ENCODE data around the gene NRAP. TPM values are rescaled to one million over a fixed set of nuclear protein-coding genes. Genes with fewer than 3 reads are reported as not detected.

Gene NRAP
- total RNA-seq, 4 donors from 2014 or later: 0.07 to 0.37 TPM; not detected in 2

DNA sequence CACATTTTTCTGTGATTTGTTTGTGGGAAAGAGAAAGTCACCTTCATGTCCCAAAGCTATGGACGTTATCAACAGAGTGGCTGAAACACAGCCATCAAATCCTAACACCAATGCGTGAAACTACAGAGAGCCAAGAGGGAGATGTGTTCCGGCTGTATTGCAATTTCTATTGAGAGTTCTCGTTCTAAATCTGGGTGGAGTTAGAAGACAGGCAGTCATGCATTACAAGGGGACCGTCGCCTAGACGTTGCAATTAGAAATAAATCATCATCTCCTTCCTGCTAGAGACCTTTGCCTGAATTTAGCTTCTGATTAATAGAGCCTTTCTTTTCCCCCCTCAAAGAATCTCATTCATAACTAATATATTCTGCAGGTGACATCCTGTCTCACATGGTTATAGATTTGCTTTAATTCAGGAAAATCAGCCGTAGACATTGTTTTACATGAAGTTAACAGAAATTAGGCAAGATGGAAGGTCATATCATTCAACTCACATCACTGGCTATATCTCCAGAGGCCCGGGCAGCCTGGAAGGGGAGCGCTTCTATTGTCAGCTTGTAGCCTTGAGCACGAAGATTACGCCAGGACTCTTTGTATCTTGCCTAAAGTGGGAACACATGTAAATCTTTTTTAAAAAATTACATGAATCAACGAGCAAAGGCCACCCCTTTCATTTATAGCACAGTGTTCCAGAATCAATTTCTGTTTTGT lies 58.4 kb downstream of the NRAP start:
- Histone ChIP-seq H3K27me3 (no peaks in the 10 kb centered on the region), H3K4me1 (no peaks in the 10 kb centered on the region), H3K4me3 (no peak overlapping the region), H3K27ac (no peak overlapping the region), H3K36me3 (no peaks in the 10 kb centered on the region), H3K9me3 (no peaks in the 10 kb centered on the region)
- DNase-seq: no peak
- TF ChIP-seq POLR2A (IDR thresholded peaks at IDR 0.05): no peak
- TF ChIP-seq, protein P1, sequence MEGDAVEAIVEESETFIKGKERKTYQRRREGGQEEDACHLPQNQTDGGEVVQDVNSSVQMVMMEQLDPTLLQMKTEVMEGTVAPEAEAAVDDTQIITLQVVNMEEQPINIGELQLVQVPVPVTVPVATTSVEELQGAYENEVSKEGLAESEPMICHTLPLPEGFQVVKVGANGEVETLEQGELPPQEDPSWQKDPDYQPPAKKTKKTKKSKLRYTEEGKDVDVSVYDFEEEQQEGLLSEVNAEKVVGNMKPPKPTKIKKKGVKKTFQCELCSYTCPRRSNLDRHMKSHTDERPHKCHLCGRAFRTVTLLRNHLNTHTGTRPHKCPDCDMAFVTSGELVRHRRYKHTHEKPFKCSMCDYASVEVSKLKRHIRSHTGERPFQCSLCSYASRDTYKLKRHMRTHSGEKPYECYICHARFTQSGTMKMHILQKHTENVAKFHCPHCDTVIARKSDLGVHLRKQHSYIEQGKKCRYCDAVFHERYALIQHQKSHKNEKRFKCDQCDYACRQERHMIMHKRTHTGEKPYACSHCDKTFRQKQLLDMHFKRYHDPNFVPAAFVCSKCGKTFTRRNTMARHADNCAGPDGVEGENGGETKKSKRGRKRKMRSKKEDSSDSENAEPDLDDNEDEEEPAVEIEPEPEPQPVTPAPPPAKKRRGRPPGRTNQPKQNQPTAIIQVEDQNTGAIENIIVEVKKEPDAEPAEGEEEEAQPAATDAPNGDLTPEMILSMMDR (IDR thresholded peaks at IDR 0.05): no peak
- intact Hi-C loops (cut with DNase I; ENCODE audit: low total_unique reads): no loop called here

DNA sequence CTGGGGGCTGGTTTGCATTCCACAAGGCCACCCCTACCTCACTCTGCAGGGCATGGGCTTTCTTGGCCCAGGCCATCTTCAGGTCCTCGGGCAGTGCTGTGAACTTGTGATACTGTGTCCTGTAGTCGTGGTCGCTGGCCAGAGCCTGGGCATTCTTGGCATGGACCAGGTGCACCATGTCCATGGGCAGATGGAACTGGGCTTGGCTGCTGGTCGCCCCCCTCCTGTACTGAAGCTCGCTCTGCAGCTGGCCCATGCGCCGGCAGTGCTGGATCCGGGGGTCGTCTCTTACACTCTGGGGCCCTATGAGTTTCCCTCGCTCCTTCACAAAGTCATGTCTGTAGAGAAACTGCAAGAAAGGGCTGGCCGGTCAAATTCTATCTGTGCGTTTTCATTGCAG lies 59.3 kb downstream of the NRAP start:
- H3K36me3 ChIP-seq: no peaks in the 10 kb centered on the region
- intact Hi-C loops (cut with DNase I; ENCODE audit: low total_unique reads): no loop called here

DNA sequence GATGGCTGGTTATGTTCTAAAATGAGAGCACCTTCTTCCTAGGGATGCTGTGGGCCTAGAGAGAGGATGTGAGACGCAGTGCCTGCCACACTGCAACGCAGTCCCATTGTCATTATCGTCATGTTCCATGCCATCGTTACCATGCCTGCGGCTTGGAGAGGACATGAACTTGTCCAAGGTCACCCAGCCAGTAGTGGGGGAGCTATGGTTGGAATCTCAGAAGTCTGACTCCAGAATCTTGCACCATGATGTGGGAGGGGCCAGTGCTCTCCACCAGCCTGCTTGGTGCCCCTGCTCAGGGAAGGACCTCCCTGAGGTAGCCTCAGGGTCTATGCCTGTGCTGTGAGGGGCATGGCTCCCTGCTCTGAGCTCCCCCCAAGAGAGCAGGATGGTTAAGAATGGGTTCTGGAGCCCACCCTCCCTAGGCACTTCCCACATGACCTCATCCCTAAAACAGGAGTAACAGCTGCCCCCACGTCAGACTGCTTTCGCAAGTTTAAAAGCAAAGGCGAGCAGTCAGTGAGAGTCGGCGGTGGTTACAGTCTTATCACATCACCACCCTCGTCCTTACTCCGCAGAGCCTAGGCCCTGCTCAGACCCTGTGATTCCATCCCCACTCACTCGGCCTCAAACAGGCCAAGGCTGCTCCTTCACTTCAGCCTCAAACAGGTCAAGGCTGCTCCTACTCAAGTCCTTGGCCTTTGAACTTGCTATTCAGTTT lies 60.6 kb downstream of the NRAP start:
- Histone ChIP-seq H3K36me3 (no peaks in the 10 kb centered on the region), H3K27ac (no peak overlapping the region), H3K9me3 (no peaks in the 10 kb centered on the region), H3K4me3 (no peak overlapping the region), H3K27me3 (no peaks in the 10 kb centered on the region), H3K4me1 (no peaks in the 10 kb centered on the region)
- TF ChIP-seq, protein P1 (IDR thresholded peaks at IDR 0.05): no peak
- TF ChIP-seq POLR2A (IDR thresholded peaks at IDR 0.05): no peak
- intact Hi-C loops (cut with DNase I; ENCODE audit: low total_unique reads): no loop called here
- no peak for DNase-seq

More for the DNA sequence above, 59.3 kb downstream of the NRAP start:
- no peaks in the 10 kb centered on the region for H3K4me1 ChIP-seq
- DNase-seq: no peak
- TF ChIP-seq, protein P1 (IDR thresholded peaks at IDR 0.05): no peak
- no peak for TF ChIP-seq POLR2A (IDR thresholded peaks at IDR 0.05)
- H3K27ac ChIP-seq: no peak overlapping the region
- H3K27me3 ChIP-seq: no peaks in the 10 kb centered on the region
- no peaks in the 10 kb centered on the region for H3K9me3 ChIP-seq
- H3K4me3 ChIP-seq: no peak overlapping the region

DNA sequence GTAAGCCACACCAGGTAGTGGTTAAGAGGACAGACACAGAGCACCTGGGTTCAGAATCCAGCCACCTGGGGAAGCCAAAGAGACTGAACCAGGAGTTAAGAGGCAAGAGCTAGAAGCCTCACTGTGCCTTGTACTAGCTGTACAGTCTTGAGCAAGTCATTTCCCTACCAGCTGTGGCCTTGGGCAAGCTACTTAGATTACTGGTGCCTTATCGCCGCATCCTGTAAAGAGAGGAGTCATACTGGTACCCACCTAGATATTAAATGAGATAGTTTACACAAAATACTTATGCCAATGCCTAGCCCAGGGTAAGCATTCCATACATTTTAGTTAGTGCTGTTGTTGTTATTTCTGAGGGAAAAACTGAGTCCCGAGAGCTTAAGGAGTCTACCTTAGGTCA lies 63.3 kb downstream of the NRAP start:
- no peak for DNase-seq
- no peak overlapping the region for H3K27ac ChIP-seq
- no peak overlapping the region for H3K4me3 ChIP-seq
- no peaks in the 10 kb centered on the region for H3K9me3 ChIP-seq
- H3K36me3 ChIP-seq: no peaks in the 10 kb centered on the region
- TF ChIP-seq, protein P1 (IDR thresholded peaks at IDR 0.05): no peak
- no peak for TF ChIP-seq POLR2A (IDR thresholded peaks at IDR 0.05)
- intact Hi-C loops (cut with DNase I; ENCODE audit: low total_unique reads): no loop called here
- no peaks in the 10 kb centered on the region for H3K4me1 ChIP-seq
- H3K27me3 ChIP-seq: no peaks in the 10 kb centered on the region

DNA sequence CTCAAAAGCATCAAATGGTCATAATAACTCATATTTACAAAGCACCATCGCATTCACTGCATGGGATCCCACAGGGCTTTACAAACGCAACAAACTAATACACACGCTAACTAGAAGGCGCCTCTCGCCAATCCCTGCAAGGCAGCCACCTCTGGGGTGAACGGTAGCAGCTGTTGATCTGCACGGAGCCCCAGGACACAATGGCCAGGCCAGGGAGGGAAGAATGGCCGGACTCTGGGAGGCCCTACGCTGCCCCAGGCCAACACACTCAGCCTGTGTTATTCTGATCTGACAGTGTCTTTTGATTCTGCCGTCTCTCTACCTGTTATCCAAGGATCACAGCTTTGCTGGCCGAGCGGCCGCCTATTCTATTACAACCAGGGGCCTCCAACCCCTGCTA lies 69.2 kb downstream of the NRAP start:
- H3K4me3 ChIP-seq: no peak overlapping the region
- no peaks in the 10 kb centered on the region for H3K9me3 ChIP-seq
- no peak overlapping the region for H3K27ac ChIP-seq
- TF ChIP-seq, protein P1 (IDR thresholded peaks at IDR 0.05): no peak
- TF ChIP-seq POLR2A (IDR thresholded peaks at IDR 0.05): no peak
- H3K27me3 ChIP-seq: no peaks in the 10 kb centered on the region
- intact Hi-C loops (cut with DNase I; ENCODE audit: low total_unique reads): no loop called here
- no peak for DNase-seq
- no peaks in the 10 kb centered on the region for H3K4me1 ChIP-seq
- no peaks in the 10 kb centered on the region for H3K36me3 ChIP-seq
